HTR-8/SVneo (cell line): ENCODE measurements around the gene MDK.
A peak's percentile ranks its signal among the peaks of the same experiment; 100 is the strongest.
"Not testable (repeated sequence)": the region's sequence is repeated elsewhere in the genome, so short reads cannot be mapped to it uniquely, and the experiment has no call there.

Experiments used
- DNase-seq: peaks from one replicate; pipeline ENCODE4 v3.0.0; 2011; ENCODE audit warnings: low spot score, mixed read lengths; ENCODE audit not compliant: insufficient read length
- FAIRE-seq: peaks from 2 replicates; lab custom pipeline; 2011; peaks lifted over from hg19 to GRCh38; lab: Jason Lieb, UNC

Gene MDK

GRCh38 chr11:46364791-46365190 lies 16.7 kb upstream of the MDK start:
- FAIRE-seq, result no peak

GRCh38 chr11:46366260-46366659 lies 15.2 kb upstream of the MDK start:
- FAIRE-seq, result no peak
- DNase-seq, result no peak

More at GRCh38 chr11:46364791-46365190, 16.7 kb upstream of the MDK start:
- no peak for DNase-seq

- DNase-seq, result no peak
- FAIRE-seq, result no peak
Measured at GRCh38 chr11:46366661-46367161, 14.8 kb upstream of the MDK start.

GRCh38 chr11:46367244-46367915 lies 14.1 kb upstream of the MDK start:
- peak; percentile 93 for FAIRE-seq
- no peak for DNase-seq

GRCh38 chr11:46367916-46368267 lies 13.6 kb upstream of the MDK start:
- FAIRE-seq, result no peak

GRCh38 chr11:46369458-46370152 lies 11.9 kb upstream of the MDK start:
- FAIRE-seq, result peak; percentile 88
- DNase-seq, result peak; percentile 95

More at GRCh38 chr11:46367916-46368267, 13.6 kb upstream of the MDK start:
- DNase-seq, result no peak

GRCh38 chr11:46370253-46370652 lies 11.2 kb upstream of the MDK start:
- no peak for DNase-seq
- FAIRE-seq, result no peak

GRCh38 chr11:46371262-46371661 lies 10.2 kb upstream of the MDK start:
- DNase-seq, FAIRE-seq: not testable (repeated sequence)

GRCh38 chr11:46372086-46372485 lies 9.4 kb upstream of the MDK start:
- DNase-seq (no peak), FAIRE-seq (no peak)

GRCh38 chr11:46372501-46372900 lies 9.0 kb upstream of the MDK start:
- not testable (repeated sequence) for DNase-seq, FAIRE-seq

GRCh38 chr11:46373787-46374740 lies 7.4 kb upstream of the MDK start:
- DNase-seq (no peak), FAIRE-seq (no peak)

- no peak for FAIRE-seq
- no peak for DNase-seq
Measured at GRCh38 chr11:46374815-46375214, 6.7 kb upstream of the MDK start.

GRCh38 chr11:46375392-46376101 lies 5.9 kb upstream of the MDK start:
- no peak for DNase-seq
- peak; percentile 73 for FAIRE-seq

GRCh38 chr11:46376258-46377050 lies 5.0 kb upstream of the MDK start:
- DNase-seq (no peak), FAIRE-seq (no peak)

GRCh38 chr11:46377290-46377689 lies 4.2 kb upstream of the MDK start:
- FAIRE-seq (no peak), DNase-seq (no peak)

GRCh38 chr11:46377831-46378230 lies 3.6 kb upstream of the MDK start:
- no peak for DNase-seq
- FAIRE-seq, result peak; percentile 13

- DNase-seq, result no peak
- FAIRE-seq, result no peak
Measured at GRCh38 chr11:46378296-46378695, 3.2 kb upstream of the MDK start.

- DNase-seq (no peak), FAIRE-seq (no peak)
Measured at GRCh38 chr11:46378811-46379481, 2.5 kb upstream of the MDK start.
